IMR-90 (cell line): ENCODE data around the gene ALOX12. TPM values are rescaled to one million over a fixed set of nuclear protein-coding genes. Genes with fewer than 3 reads are reported as not detected.
"Not testable (repeated sequence)": the region's sequence is repeated elsewhere in the genome, so short reads cannot be mapped to it uniquely, and the experiment has no call there.

ENCODE experiments used
- ATAC-seq: fragments of 200-7000 bp; cut with Tn5 transposase; 2 replicates; pipeline ENCODE4 v1.9.1; 2020; ENCODE audit warnings: low read depth, mild to moderate bottlenecking, moderate library complexity
- BruUV-seq: library from RNA; stranded (reverse); fragments of 400-500 nt; replicated peaks from 2 replicates; lab custom pipeline; 2021; lab: Mats Ljungman, UMichigan
- CTCF ChIA-PET: fragments of 300-600 bp; formaldehyde crosslinking; extraction: SDS; loops from one replicate; lab custom pipeline; 2021; ENCODE audit warnings: antibody characterized with exemption; lab: Yijun Ruan, JAX
- POLR2A ChIA-PET: fragments of 300-600 bp; sonication (Branson Sonifier 250); formaldehyde crosslinking; loops from one replicate; lab custom pipeline; 2022; ENCODE audit warnings: antibody characterized with exemption; ENCODE audit not compliant: unreplicated experiment; lab: Charles Lee
- DNase-seq: peaks from one replicate; pipeline ENCODE4 v3.0.0; 2013
- H2AFZ ChIP-seq: replicated peaks from 2 replicates; pipeline ENCODE3; 2013; ENCODE audit warnings: low read length, mild to moderate bottlenecking; ENCODE audit not compliant: poor library complexity
- H2AK5ac ChIP-seq: 2 replicates; pipeline ENCODE4 v1.6.1; 2013; ENCODE audit warnings: low read depth, low read length, inconsistent platforms
- H2AK9ac ChIP-seq: replicated peaks from 2 replicates; pipeline ENCODE3; 2013; ENCODE audit warnings: mild to moderate bottlenecking, low read depth, low read length, moderate library complexity; ENCODE audit not compliant: poor library complexity
- H2BK120ac ChIP-seq: 2 replicates; pipeline ENCODE4 v1.6.1; 2013; ENCODE audit warnings: low read depth, low read length, inconsistent platforms
- H2BK15ac ChIP-seq: 3 replicates; pipeline ENCODE4 v1.6.1; 2013; ENCODE audit warnings: low read depth, low read length, inconsistent platforms
- H2BK20ac ChIP-seq: 2 replicates; pipeline ENCODE4 v1.6.1; 2013; ENCODE audit warnings: low read depth, mild to moderate bottlenecking, inconsistent platforms, low read length, moderate library complexity
- H2BK5ac ChIP-seq: 2 replicates; pipeline ENCODE4 v1.6.1; 2013; ENCODE audit warnings: mild to moderate bottlenecking, low read depth, low read length, inconsistent platforms; ENCODE audit not compliant: poor library complexity, severe bottlenecking
- H3K14ac ChIP-seq: replicated peaks from 2 replicates; pipeline ENCODE4 v1.6.1; 2013; ENCODE audit warnings: low read depth, low read length, inconsistent platforms
- H3K18ac ChIP-seq: 2 replicates; pipeline ENCODE4 v1.6.1; 2013; ENCODE audit warnings: low read depth, low read length, control low read depth
- H3K23ac ChIP-seq: 2 replicates; pipeline ENCODE4 v1.6.1; 2013; ENCODE audit warnings: low read depth, low read length, inconsistent platforms
- H3K27ac ChIP-seq: 2 replicates; pipeline ENCODE4 v1.5.1; 2013; ENCODE audit warnings: mild to moderate bottlenecking, control low read depth, low read length; ENCODE audit not compliant: insufficient read depth
- H3K27me3 ChIP-seq: 2 replicates; pipeline ENCODE4 v1.6.1; 2013; ENCODE audit warnings: low read length; ENCODE audit not compliant: control insufficient read depth, insufficient read depth
- H3K36me3 ChIP-seq: 2 replicates; pipeline ENCODE4 v1.6.1; 2013; ENCODE audit warnings: low read length, mixed read lengths; ENCODE audit not compliant: control insufficient read depth, insufficient read depth
- H3K4ac ChIP-seq: 2 replicates; pipeline ENCODE4 v1.6.1; 2013; ENCODE audit warnings: low read depth, low read length, inconsistent platforms
- H3K4me1 ChIP-seq: 2 replicates; pipeline ENCODE4 v1.6.1; 2013; ENCODE audit warnings: low read length, mixed read lengths; ENCODE audit not compliant: control insufficient read depth, insufficient read depth
- H3K4me2 ChIP-seq: 2 replicates; pipeline ENCODE4 v1.6.1; 2013; ENCODE audit warnings: low read depth, mild to moderate bottlenecking, control low read depth, low read length, moderate library complexity
- H3K4me3 ChIP-seq: 2 replicates; pipeline ENCODE4 v1.5.1; 2013; ENCODE audit warnings: low read depth, mild to moderate bottlenecking, control low read depth, low read length, moderate library complexity; ENCODE audit not compliant: insufficient read depth
- H3K56ac ChIP-seq: 2 replicates; pipeline ENCODE4 v1.6.1; 2013; ENCODE audit warnings: low read length, inconsistent platforms; ENCODE audit not compliant: insufficient read depth; ENCODE audit errors: extremely low read depth
- H3K79me1 ChIP-seq, 2 experiments: 2 replicates each; pipeline ENCODE4 v1.6.1; 2013; ENCODE audit warnings: low read length in 2 of 2, inconsistent platforms in 1 of 2, low read depth in 1 of 2
- H3K9ac ChIP-seq: 2 replicates; pipeline ENCODE4 v1.6.1; 2013; ENCODE audit warnings: low read depth, low read length, control low read depth
- H3K9me1 ChIP-seq: 2 replicates; pipeline ENCODE4 v1.6.1; 2013; ENCODE audit warnings: low read length, inconsistent platforms; ENCODE audit not compliant: insufficient read depth
- H3K9me3 ChIP-seq: 2 replicates; pipeline ENCODE4 v1.6.1; 2013; ENCODE audit warnings: low read length; ENCODE audit not compliant: control insufficient read depth, insufficient read depth
- H4K20me1 ChIP-seq: 2 replicates; pipeline ENCODE4 v1.6.1; 2013; ENCODE audit warnings: low read length, inconsistent platforms; ENCODE audit not compliant: insufficient read depth
- H4K5ac ChIP-seq: 2 replicates; pipeline ENCODE4 v1.6.1; 2013; ENCODE audit warnings: mild to moderate bottlenecking, low read depth, low read length, control low read depth
- H4K8ac ChIP-seq, 2 experiments: 2 replicates each; pipeline ENCODE4 v1.6.1; 2013; ENCODE audit warnings: low read depth in 2 of 2, low read length in 2 of 2, control low read depth in 1 of 2, inconsistent platforms in 1 of 2
- H4K91ac ChIP-seq: 2 replicates; pipeline ENCODE4 v1.6.1; 2013; ENCODE audit warnings: low read depth, low read length, inconsistent platforms; ENCODE audit not compliant: insufficient read depth
- MAFK ChIP-seq: IDR thresholded peaks from 2 replicates; pipeline ENCODE4 v1.6.1; 2012; ENCODE audit warnings: low read depth, low read length, improper control_type of control experiment
- WGBS, 2 experiments: methylation state at CpG; one replicate each; pipeline versions ENCODE4 v1.1.5 to v1.1.7; 2013; ENCODE audit warnings: missing lambda C conversion rate in 2 of 2; ENCODE audit not compliant: insufficient read length in 1 of 2; ENCODE audit errors: extremely low coverage in 2 of 2; 5-methylcytosine and 5-hydroxymethylcytosine counted together
- dilution Hi-C: fragments of 300-500 bp; cut with HindIII; formaldehyde crosslinking; loops from one replicate; pipeline ENCODE4 v1.14.3; 2018; ENCODE audit warnings: low sequenced_read_pairs; ENCODE audit not compliant: unreplicated experiment
- in situ Hi-C: fragments of 300-500 bp; cut with MboI; formaldehyde crosslinking; loops from 3 replicates; pipeline ENCODE4 v1.14.3; 2019; ENCODE audit warnings: low sequenced_read_pairs, inconsistent platforms, mixed read lengths
- intact Hi-C: fragments of 100-400 bp; cut with micrococcal nuclease; formaldehyde crosslinking; loops from 2 replicates; pipeline ENCODE4 v1.10.0; 2022
- polyA plus RNA-seq, 3 experiments: library from polyadenylated mRNA; depleted of rRNA; stranded (reverse); fragments of >200 nt; gene quantifications; 2 replicates each; pipeline ENCODE4 v1.2.3, GENCODE V29; 2012; ENCODE audit warnings: low replicate concordance in 1 of 3
- total RNA-seq: library from RNA; depleted of rRNA; stranded (reverse); fragments of >200 nt; gene quantifications from 2 replicates; pipeline ENCODE4 v1.2.3, GENCODE V29; 2012
- TF ChIP-seq, protein P1 (sequence below): fragments of 150-350 bp; IDR thresholded peaks from 2 replicates; pipeline ENCODE4 v1.6.1; 2017; ENCODE audit warnings: mild to moderate bottlenecking, antibody characterized with exemption, low read length, low read depth

ALOX12 gene
- total and polyA plus RNA-seq, 2 of the 4 experiments (the other 2 are of a cell fraction): 0.03 TPM; not detected in 1

DNA sequence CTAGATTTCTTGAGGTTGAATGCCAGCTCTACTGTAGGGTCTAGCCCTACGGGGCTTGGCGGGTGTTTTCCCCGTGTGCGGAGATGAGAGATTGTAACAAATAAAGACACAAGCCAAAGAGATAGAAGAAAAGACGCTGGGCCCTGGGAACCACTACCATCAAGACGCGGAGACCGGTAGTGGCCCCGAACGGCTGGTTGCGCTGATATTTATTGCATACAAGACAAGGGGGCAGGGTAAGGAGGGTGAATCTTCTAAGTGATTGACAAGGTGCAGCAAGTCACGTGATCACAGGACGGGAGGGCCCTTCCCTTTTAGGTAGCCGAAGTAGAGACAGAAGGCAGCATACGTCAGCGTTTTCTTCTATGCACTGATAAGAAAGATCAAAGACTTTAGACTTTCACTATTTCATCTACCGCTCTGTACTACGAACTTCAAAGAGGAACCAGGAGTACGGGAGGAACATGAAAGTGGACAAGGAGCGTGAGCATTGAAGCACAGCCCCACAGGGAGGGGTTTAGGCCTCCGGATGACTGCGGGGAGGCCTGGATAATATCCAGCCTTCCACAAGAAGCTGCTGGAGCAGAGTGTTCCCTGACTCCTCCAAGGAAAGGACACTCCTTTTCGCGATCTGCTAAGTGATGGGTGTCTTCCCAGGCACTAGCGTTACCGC is 51.0 kb downstream of the ALOX12 start:
- H3K4me1 ChIP-seq, H4K91ac ChIP-seq, H4K20me1 ChIP-seq, H3K14ac ChIP-seq, POLR2A ChIA-PET, H3K4ac ChIP-seq, BruUV-seq, H3K4me3 ChIP-seq, H3K27ac ChIP-seq, H3K9ac ChIP-seq, H2AK9ac ChIP-seq, H2BK120ac ChIP-seq, H3K9me3 ChIP-seq, H2BK15ac ChIP-seq, H3K36me3 ChIP-seq, H3K9me1 ChIP-seq, H2BK5ac ChIP-seq, dilution Hi-C loops, H4K5ac ChIP-seq, H3K56ac ChIP-seq, H3K18ac ChIP-seq, H4K8ac ChIP-seq, H3K79me1 ChIP-seq, DNase-seq, H2AK5ac ChIP-seq, H3K23ac ChIP-seq, ATAC-seq, H2BK20ac ChIP-seq: not testable (repeated sequence)
- H2AFZ ChIP-seq: peak overlapping the region; percentile 77
- CTCF ChIA-PET: interaction anchor here (1.0 to 2.6 kb wide), 7 partner anchors 32 to 249 kb away, joined by 4 to 21 read pairs (median 6); no protein-coding TSS in a partner anchor
- TF ChIP-seq, protein P1, sequence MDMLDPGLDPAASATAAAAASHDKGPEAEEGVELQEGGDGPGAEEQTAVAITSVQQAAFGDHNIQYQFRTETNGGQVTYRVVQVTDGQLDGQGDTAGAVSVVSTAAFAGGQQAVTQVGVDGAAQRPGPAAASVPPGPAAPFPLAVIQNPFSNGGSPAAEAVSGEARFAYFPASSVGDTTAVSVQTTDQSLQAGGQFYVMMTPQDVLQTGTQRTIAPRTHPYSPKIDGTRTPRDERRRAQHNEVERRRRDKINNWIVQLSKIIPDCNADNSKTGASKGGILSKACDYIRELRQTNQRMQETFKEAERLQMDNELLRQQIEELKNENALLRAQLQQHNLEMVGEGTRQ: peak; percentile 40; the same call in 1 of the 2 replicates
- peak; percentile 58 for TF ChIP-seq MAFK
- intact Hi-C loops (loop anchor here (1.0 to 10.0 kb wide), 2 partner anchors 89 to 518 kb away; partner anchors contain the start of gene SENP3), in situ Hi-C loops (loop anchor here (10.0 kb wide), 1 partner anchor 258 kb away; the partner anchor contains the start of gene EIF5A)
- 10% methylated on average over 2 of the region's 26 CpGs; no CpG with 5 or more reads in 1 of the 2 experiments for WGBS, 2 experiments
- H3K27me3 ChIP-seq: peaks cover 31% of the 10 kb centered on the region
- peak overlapping the region; percentile 18 for H3K4me2 ChIP-seq
